Keratinocyte (primary cell): ENCODE results near the gene TBXAS1. TPM values are rescaled to one million over a fixed set of nuclear protein-coding genes. Genes with fewer than 3 reads are reported as not detected.

Experiments used
- DNase-seq: peaks from one replicate; pipeline ENCODE4 v3.0.0-alpha.2; 2011; ENCODE audit warnings: low read depth, missing footprints, low spot score
- FAIRE-seq: peaks from 2 replicates; lab custom pipeline; 2011; peaks lifted over from hg19 to GRCh38; lab: Jason Lieb, UNC
- H2AFZ ChIP-seq: 2 replicates; pipeline ENCODE4 v1.6.0; 2012; ENCODE audit warnings: low read length, control low read depth, inconsistent platforms; ENCODE audit not compliant: control insufficient read depth
- H3K27ac ChIP-seq: 2 replicates; pipeline ENCODE4 v1.5.1; 2011; ENCODE audit warnings: low read length; ENCODE audit not compliant: control insufficient read depth, insufficient read depth
- H3K27me3 ChIP-seq: 3 replicates; pipeline ENCODE4 v1.6.0; 2011; ENCODE audit warnings: low read length; ENCODE audit not compliant: control insufficient read depth, insufficient read depth; ENCODE audit errors: extremely low read depth
- H3K36me3 ChIP-seq, 2 experiments: 2 replicates in 1 of 2; 3 replicates in 1 of 2; pipeline ENCODE4 v1.5.1; 2011; ENCODE audit warnings: low read length in 2 of 2, mild to moderate bottlenecking in 1 of 2; ENCODE audit not compliant: control insufficient read depth in 2 of 2, insufficient read depth in 2 of 2; ENCODE audit errors: extremely low read depth in 1 of 2
- H3K4me1 ChIP-seq: 3 replicates; pipeline ENCODE4 v1.5.1; 2011; ENCODE audit warnings: low read length; ENCODE audit not compliant: control insufficient read depth, insufficient read depth; ENCODE audit errors: extremely low read depth
- H3K4me2 ChIP-seq: 3 replicates; pipeline ENCODE4 v1.6.0; 2011; ENCODE audit warnings: low read depth, low read length; ENCODE audit not compliant: control insufficient read depth, insufficient read depth; ENCODE audit errors: extremely low read depth
- H3K4me3 ChIP-seq, 3 experiments: fragments of 200-600 bp in 1 of 3; sonication (generic) in 1 of 3; 2 replicates in 2 of 3; 3 replicates in 1 of 3; pipeline ENCODE4 v1.5.1; 2011 to 2016; ENCODE audit warnings: low read length in 3 of 3, mild to moderate bottlenecking in 3 of 3, control low read depth in 2 of 3, inconsistent platforms in 1 of 3, low read depth in 1 of 3, mixed read lengths in 1 of 3, mixed run types in 1 of 3, moderate library complexity in 1 of 3; ENCODE audit not compliant: control insufficient read depth in 2 of 3, insufficient read depth in 2 of 3; ENCODE audit errors: extremely low read depth in 1 of 3
- H3K79me2 ChIP-seq: 2 replicates; pipeline ENCODE4 v1.6.0; 2012; ENCODE audit warnings: low read length; ENCODE audit not compliant: control insufficient read depth, insufficient read depth
- H3K9ac ChIP-seq: 3 replicates; pipeline ENCODE4 v1.6.0; 2011; ENCODE audit warnings: low read length; ENCODE audit not compliant: control insufficient read depth, insufficient read depth; ENCODE audit errors: extremely low read depth
- H3K9me1 ChIP-seq: 3 replicates; pipeline ENCODE4 v1.6.0; 2011; ENCODE audit warnings: low read length; ENCODE audit not compliant: control insufficient read depth, insufficient read depth; ENCODE audit errors: extremely low read depth
- H3K9me3 ChIP-seq: 2 replicates; pipeline ENCODE4 v1.5.1; 2012; ENCODE audit warnings: low read depth, low read length; ENCODE audit not compliant: control insufficient read depth
- H4K20me1 ChIP-seq: 3 replicates; pipeline ENCODE4 v1.6.0; 2011; ENCODE audit warnings: low read length; ENCODE audit not compliant: control insufficient read depth, insufficient read depth; ENCODE audit errors: extremely low read depth
- CTCF ChIP-seq, 3 experiments: IDR thresholded peaks in 1 of 3; conservative IDR thresholded peaks in 1 of 3; optimal IDR thresholded peaks in 1 of 3; 2 replicates in 2 of 3; 3 replicates in 1 of 3; pipeline versions ENCODE3 to v1.5.1; 2011; ENCODE audit warnings: low read length in 3 of 3, mild to moderate bottlenecking in 3 of 3, moderate library complexity in 2 of 3, control low read depth in 1 of 3, inconsistent platforms in 1 of 3; ENCODE audit not compliant: insufficient read depth in 2 of 3; ENCODE audit errors: extremely low read depth in 1 of 3
- EZH2 ChIP-seq: IDR thresholded peaks from one replicate; pipeline ENCODE4 v1.6.1; 2012; ENCODE audit warnings: inconsistent platforms, mild to moderate bottlenecking, low read length, moderate library complexity
- dilution Hi-C: fragments of 300-500 bp; cut with MboI; formaldehyde crosslinking; loops from one replicate; pipeline ENCODE4 v1.7.0; 2020; ENCODE audit warnings: low sequenced_read_pairs; ENCODE audit not compliant: extremely low pct_ligation_motif_present
- polyA plus RNA-seq, 5 experiments: library from polyadenylated mRNA; depleted of rRNA in 3 of 5; stranded (reverse) in 3 of 5; stranded (forward) in 1 of 5; unstranded in 1 of 5; fragments of >200 nt; gene quantifications; 1 replicate in 1 of 5; 2 replicates in 3 of 5; 3 replicates in 1 of 5; pipeline versions ENCODE4 v1.2.1 to v1.2.3, GENCODE V29; 2011 to 2012; ENCODE audit warnings: missing spikeins in 2 of 5, low read depth in 1 of 5, low replicate concordance in 1 of 5

The TBXAS1 gene
- polyA plus RNA-seq, 1 donor (not counting 4 experiments of a cell fraction or from before 2014, with no cell fraction given), result 2.9 TPM

GRCh38 chr7:139885511-139885910, 56.4 kb downstream of the TBXAS1 start:
- Histone ChIP-seq H3K79me2 (no peaks in the 10 kb centered on the region), H3K4me1 (peaks cover 11% of the 10 kb centered on the region), H3K27ac (no peak overlapping the region), H3K36me3 (no peaks in the 10 kb centered on the region), H3K27me3 (no peaks in the 10 kb centered on the region), H3K4me3 (no peak overlapping the region), H3K9me3 (no peaks in the 10 kb centered on the region), H3K9me1 (no peaks in the 10 kb centered on the region), H3K4me2 (no peak overlapping the region), H3K9ac (no peak overlapping the region), H4K20me1 (no peaks in the 10 kb centered on the region), H2AFZ (no peak overlapping the region)
- FAIRE-seq, result no peak
- DNase-seq, result no peak
- dilution Hi-C loops, result no loop called here
- no peak for TF ChIP-seq EZH2
- no peak for TF ChIP-seq CTCF (optimal IDR thresholded peaks at IDR 0.05 in 1 of 3, IDR thresholded peaks at IDR 0.05 in 1 of 3, conservative IDR thresholded peaks at IDR 0.05 in 1 of 3; ENCODE audit: extremely low read depth in 1 of 3, insufficient read depth in 2 of 3, low read length in 3 of 3)

DNA sequence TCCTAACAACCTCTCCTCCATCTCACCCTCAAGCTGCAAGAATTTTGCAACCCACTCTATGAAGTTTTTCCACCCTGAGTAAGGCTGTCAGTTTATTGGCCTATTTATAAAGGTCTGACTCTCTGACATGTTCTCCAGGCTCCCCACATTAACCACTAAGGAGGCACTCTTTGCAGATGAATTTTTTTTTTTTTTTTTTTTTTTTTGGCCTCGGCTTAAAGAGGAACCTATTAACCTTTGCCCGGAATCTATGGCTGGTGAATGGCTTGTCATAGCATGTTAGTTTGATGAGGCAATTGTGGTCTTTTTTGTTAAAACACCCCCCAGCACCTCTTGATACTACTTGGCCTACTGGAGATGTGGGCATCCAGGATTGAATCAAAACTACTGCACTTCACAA, 57.1 kb downstream of the TBXAS1 start:
- Histone ChIP-seq H3K4me1 (peaks cover 11% of the 10 kb centered on the region), H2AFZ (no peak overlapping the region), H3K9me1 (no peaks in the 10 kb centered on the region), H3K4me2 (peak overlapping the region; percentile 9), H3K36me3 (no peaks in the 10 kb centered on the region), H3K27me3 (no peaks in the 10 kb centered on the region), H4K20me1 (no peaks in the 10 kb centered on the region), H3K27ac (no peak overlapping the region), H3K4me3 (no peak overlapping the region), H3K9ac (no peak overlapping the region), H3K79me2 (no peaks in the 10 kb centered on the region), H3K9me3 (no peaks in the 10 kb centered on the region)
- dilution Hi-C loops, result no loop called here
- FAIRE-seq (no peak), DNase-seq (no peak)
- TF ChIP-seq EZH2 (no peak), CTCF (optimal IDR thresholded peaks at IDR 0.05 in 1 of 3, IDR thresholded peaks at IDR 0.05 in 1 of 3, conservative IDR thresholded peaks at IDR 0.05 in 1 of 3; ENCODE audit: extremely low read depth in 1 of 3, insufficient read depth in 2 of 3, low read length in 3 of 3) (no peak)
